HL-60 (cell line): ENCODE measurements around the gene NTN3.

Experiments used
- DNase-seq, 2 experiments: peaks; one replicate each; pipeline ENCODE4 v3.0.0-alpha.2; 2010 to 2020; ENCODE audit warnings: low read depth in 1 of 2, low spot score in 1 of 2
- H3K27ac ChIP-seq: fragments of 250-450 bp; sonication (Bioruptor Pico); replicated peaks from 2 replicates; pipeline ENCODE4 v1.5.1; 2020; ENCODE audit warnings: mild to moderate bottlenecking, moderate library complexity
- H3K27me3 ChIP-seq: fragments of 250-450 bp; sonication (Bioruptor Pico); 2 replicates; pipeline ENCODE4 v1.5.1; 2021; ENCODE audit warnings: mild to moderate bottlenecking, moderate library complexity; ENCODE audit not compliant: insufficient read depth, poor library complexity, severe bottlenecking
- H3K4me3 ChIP-seq: replicated peaks from 2 replicates; pipeline ENCODE4 v1.5.1; 2011; ENCODE audit warnings: mild to moderate bottlenecking, control low read depth, low read length; ENCODE audit not compliant: insufficient read depth
- CTCF ChIP-seq: IDR thresholded peaks from one replicate; pipeline ENCODE4 v1.5.1; 2011; ENCODE audit warnings: low read length, control low read depth, inconsistent platforms; ENCODE audit not compliant: insufficient read depth
- GABPA ChIP-seq: IDR thresholded peaks from 2 replicates; pipeline ENCODE4 v1.6.1; 2012; ENCODE audit warnings: low read depth
- POLR2AphosphoS5 ChIP-seq: IDR thresholded peaks from 2 replicates; pipeline ENCODE4 v1.6.1; 2012; ENCODE audit warnings: low read depth
- SPI1 ChIP-seq: IDR thresholded peaks from 2 replicates; pipeline ENCODE4 v1.6.1; 2012; ENCODE audit warnings: low read depth, mild to moderate bottlenecking, borderline replicate concordance
- TF ChIP-seq, protein P1 (sequence below): IDR thresholded peaks from 2 replicates; pipeline ENCODE4 v1.6.1; 2012; ENCODE audit warnings: low read depth; ENCODE audit not compliant: insufficient replicate concordance

NTN3 gene

GRCh38 chr16:2517954-2518605 is 47.0 kb downstream of the NTN3 start:
- no peak for TF ChIP-seq POLR2AphosphoS5
- no peak for TF ChIP-seq SPI1
- TF ChIP-seq GABPA: no peak
- TF ChIP-seq, protein P1, sequence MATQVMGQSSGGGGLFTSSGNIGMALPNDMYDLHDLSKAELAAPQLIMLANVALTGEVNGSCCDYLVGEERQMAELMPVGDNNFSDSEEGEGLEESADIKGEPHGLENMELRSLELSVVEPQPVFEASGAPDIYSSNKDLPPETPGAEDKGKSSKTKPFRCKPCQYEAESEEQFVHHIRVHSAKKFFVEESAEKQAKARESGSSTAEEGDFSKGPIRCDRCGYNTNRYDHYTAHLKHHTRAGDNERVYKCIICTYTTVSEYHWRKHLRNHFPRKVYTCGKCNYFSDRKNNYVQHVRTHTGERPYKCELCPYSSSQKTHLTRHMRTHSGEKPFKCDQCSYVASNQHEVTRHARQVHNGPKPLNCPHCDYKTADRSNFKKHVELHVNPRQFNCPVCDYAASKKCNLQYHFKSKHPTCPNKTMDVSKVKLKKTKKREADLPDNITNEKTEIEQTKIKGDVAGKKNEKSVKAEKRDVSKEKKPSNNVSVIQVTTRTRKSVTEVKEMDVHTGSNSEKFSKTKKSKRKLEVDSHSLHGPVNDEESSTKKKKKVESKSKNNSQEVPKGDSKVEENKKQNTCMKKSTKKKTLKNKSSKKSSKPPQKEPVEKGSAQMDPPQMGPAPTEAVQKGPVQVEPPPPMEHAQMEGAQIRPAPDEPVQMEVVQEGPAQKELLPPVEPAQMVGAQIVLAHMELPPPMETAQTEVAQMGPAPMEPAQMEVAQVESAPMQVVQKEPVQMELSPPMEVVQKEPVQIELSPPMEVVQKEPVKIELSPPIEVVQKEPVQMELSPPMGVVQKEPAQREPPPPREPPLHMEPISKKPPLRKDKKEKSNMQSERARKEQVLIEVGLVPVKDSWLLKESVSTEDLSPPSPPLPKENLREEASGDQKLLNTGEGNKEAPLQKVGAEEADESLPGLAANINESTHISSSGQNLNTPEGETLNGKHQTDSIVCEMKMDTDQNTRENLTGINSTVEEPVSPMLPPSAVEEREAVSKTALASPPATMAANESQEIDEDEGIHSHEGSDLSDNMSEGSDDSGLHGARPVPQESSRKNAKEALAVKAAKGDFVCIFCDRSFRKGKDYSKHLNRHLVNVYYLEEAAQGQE: no peak
- no peak for TF ChIP-seq CTCF
- no peak for DNase-seq
- Histone ChIP-seq H3K27me3 (no peaks in the 10 kb centered on the region), H3K27ac (peak overlapping the region; percentile 86), H3K4me3 (no peak overlapping the region)

DNA sequence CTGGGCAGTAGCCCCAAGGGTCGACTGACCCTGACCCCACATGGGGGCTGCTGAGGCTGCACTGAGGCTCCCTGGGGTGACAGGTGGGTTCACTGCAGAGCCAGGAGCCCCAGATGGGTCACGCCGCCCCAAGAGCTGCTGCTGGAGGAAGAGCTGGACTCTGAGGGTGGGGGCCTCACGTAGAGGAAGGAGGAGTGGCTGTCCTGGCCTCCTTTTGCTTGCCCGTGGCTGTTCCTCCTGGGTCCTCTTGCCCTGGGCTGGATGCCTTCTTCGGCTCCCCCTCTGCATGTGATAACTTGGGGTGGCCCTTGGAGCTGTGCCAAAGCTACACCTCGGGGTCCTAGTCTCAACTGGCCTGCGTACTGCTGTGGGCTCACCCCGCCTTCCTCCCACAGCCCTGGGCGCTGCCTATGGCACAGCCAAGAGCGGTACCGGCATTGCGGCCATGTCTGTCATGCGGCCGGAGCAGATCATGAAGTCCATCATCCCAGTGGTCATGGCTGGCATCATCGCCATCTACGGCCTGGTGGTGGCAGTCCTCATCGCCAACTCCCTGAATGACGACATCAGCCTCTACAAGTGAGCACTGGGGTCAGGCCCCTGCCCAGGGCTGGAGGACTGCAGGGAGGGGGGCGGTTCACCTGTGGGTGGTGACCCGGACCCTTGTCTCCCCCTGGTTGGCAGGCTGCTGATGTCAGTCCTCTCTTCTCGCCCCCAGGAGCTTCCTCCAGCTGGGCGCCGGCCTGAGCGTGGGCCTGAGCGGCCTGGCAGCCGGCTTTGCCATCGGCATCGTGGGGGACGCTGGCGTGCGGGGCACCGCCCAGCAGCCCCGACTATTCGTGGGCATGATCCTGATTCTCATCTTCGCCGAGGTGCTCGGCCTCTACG is 48.0 kb downstream of the NTN3 start:
- TF ChIP-seq POLR2AphosphoS5 (no peak), CTCF (no peak), SPI1 (no peak), GABPA (no peak)
- TF ChIP-seq, protein P1: no peak
- Histone ChIP-seq H3K27me3 (no peaks in the 10 kb centered on the region), H3K27ac (no peak overlapping the region; the same call in 1 of the 2 replicates), H3K4me3 (no peak overlapping the region)
- no peak for DNase-seq

DNA sequence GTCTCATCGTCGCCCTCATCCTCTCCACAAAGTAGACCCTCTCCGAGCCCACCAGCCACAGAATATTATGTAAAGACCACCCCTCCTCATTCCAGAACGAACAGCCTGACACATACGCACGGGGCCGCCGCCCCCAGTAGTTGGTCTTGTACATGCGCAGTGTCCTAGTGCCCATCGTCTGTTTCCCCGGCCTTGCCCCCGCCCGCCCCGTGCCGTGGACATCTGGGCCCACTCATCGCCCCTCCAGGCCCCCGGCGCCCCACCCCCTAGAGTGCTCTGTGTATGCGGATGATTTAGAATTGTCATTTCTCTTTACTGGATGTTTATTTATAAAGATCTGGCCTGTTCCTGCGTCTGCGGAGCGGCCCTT is 48.6 kb downstream of the NTN3 start:
- TF ChIP-seq, protein P1: no peak
- TF ChIP-seq GABPA (no peak), CTCF (no peak)
- Histone ChIP-seq H3K27me3 (no peaks in the 10 kb centered on the region), H3K27ac (no peak overlapping the region; the same call in 1 of the 2 replicates), H3K4me3 (peak overlapping the region; percentile 17)
- no peak for DNase-seq
